ENCODE data around the gene CLDN14.
"Not testable (repeated sequence)": the region's sequence is repeated elsewhere in the genome, so short reads cannot be mapped to it uniquely, and the experiment has no call there.

CLDN14 gene

DNA sequence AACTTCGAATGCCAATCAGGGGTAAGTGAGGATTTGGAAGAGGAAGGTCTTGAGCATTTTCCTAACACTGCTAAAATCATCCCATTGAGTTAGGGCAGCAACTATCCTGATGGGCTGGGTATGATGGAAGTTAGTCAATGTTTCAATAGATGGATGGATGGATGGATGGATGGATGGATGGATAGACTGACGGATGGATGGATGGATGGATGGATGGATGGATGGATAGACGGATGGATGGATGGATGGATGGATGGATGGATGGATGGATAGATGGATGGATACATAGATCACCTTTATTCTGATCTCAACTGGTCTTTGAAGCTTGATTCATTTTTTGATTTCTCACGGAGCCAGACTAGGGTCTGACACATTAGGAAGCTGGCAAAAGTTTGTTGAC is 2.3 kb upstream of the CLDN14 start:
- in situ Hi-C loops (cut with HindIII; ENCODE audit: low sequenced_read_pairs), result no loop called here

DNA sequence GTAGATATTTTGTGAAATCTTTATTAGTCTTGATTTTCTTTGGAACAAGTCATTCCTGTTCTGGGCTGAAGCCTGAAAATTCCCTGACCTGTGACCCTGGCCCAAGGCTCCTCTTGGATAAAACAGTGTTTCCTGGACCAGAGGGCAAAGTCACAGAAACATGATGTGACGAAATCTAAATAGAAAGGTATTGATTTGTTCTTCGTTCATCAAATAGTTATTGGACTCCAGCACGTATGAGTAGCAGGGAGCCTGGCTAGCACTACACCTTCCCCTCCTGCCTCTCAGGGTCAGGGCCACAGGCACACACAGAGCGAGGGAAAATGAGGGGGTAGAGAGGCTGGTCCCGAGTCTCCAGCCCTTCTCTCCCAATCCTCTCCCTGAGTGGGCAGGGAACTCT is 1.7 kb upstream of the CLDN14 start:
- H3K4me3 ChIP-seq (ENCODE audit: low read depth, low read length), result no peak overlapping the region
- in situ Hi-C loops (cut with HindIII; ENCODE audit: low sequenced_read_pairs), result no loop called here
- TF ChIP-seq, protein P1, sequence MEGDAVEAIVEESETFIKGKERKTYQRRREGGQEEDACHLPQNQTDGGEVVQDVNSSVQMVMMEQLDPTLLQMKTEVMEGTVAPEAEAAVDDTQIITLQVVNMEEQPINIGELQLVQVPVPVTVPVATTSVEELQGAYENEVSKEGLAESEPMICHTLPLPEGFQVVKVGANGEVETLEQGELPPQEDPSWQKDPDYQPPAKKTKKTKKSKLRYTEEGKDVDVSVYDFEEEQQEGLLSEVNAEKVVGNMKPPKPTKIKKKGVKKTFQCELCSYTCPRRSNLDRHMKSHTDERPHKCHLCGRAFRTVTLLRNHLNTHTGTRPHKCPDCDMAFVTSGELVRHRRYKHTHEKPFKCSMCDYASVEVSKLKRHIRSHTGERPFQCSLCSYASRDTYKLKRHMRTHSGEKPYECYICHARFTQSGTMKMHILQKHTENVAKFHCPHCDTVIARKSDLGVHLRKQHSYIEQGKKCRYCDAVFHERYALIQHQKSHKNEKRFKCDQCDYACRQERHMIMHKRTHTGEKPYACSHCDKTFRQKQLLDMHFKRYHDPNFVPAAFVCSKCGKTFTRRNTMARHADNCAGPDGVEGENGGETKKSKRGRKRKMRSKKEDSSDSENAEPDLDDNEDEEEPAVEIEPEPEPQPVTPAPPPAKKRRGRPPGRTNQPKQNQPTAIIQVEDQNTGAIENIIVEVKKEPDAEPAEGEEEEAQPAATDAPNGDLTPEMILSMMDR (IDR thresholded peaks at IDR 0.05; ENCODE audit: low read depth, low read length), result no peak
- DNase-seq (ENCODE audit: low read depth, low spot score), result no peak

More for the DNA sequence above, 2.3 kb upstream of the CLDN14 start:
- no peak overlapping the region for H3K4me3 ChIP-seq (ENCODE audit: low read depth, low read length)
- DNase-seq (ENCODE audit: low read depth, low spot score), result no peak
- TF ChIP-seq, protein P1 (IDR thresholded peaks at IDR 0.05; ENCODE audit: low read depth, low read length), result no peak

DNA sequence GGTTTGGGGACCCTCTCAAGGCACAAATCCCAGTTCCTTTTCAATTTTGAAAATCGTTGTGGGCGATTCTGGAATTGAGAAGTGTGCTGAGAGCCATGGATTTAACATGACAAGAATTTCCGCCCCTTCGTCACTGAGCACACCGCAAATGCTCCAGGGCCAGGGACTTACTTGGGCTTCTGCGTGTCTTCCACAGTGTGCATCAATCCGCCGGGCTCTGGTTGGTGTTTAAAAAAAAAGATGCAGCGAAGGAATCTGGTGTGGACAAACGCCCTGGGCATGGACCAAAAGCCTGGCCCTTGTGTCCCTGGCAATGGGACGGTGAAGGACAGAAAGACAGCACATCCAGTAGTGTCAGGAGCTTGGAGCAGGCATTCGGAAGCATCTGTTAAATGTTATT is 696 bp upstream of the CLDN14 start:
- H3K4me3 ChIP-seq (ENCODE audit: low read depth, low read length), result no peak overlapping the region
- TF ChIP-seq, protein P1 (IDR thresholded peaks at IDR 0.05; ENCODE audit: low read depth, low read length), result no peak
- in situ Hi-C loops (cut with HindIII; ENCODE audit: low sequenced_read_pairs), result no loop called here
- no peak for DNase-seq (ENCODE audit: low read depth, low spot score)

DNA sequence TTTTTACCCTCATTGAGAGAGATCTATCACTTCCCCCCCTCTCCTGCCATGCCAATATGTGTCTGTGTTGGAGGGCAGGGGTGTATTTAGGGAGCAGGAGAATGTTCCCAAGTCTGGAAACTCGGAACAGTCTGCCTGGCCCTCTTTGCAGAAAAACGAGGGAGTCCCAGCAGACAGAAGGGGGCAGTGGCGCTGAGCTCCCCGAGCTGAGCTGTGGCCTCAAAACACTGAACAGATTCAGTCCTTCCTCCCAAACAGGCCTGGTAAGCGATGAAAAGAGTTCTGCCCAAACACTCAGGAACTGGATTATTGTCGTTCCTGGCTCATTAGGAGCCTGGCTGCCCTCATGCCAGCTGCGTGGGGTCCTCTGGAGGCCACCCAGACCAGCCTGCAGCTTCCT is 981 bp downstream of the CLDN14 start:
- DNase-seq (ENCODE audit: low read depth, low spot score), result no peak
- H3K4me3 ChIP-seq (ENCODE audit: low read depth, low read length), result no peak overlapping the region
- TF ChIP-seq, protein P1 (IDR thresholded peaks at IDR 0.05; ENCODE audit: low read depth, low read length), result peak; percentile 46
- in situ Hi-C loops (cut with HindIII; ENCODE audit: low sequenced_read_pairs), result no loop called here

DNA sequence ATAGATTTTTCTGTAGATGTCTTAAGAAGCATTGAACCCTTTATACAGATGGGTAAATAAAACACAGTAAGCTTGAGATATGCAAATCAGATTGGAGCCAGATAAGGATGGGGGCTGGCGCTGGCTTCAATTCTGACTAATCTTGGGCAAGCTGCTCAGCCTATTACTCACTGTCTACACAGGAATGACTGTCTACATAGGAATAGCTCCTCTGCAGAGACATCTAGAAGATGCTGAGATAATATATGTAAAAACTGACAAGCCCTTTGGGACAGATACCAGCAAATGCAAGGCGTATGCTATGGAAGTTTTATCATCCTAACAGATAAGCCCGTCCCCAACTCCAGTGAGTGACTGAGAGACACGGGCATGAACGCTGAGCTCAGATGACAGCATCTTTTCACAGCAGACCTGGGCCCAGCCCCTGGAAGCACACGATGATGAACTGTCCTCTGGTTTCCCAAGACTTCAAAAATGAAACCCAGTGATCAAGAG is 1.7 kb downstream of the CLDN14 start:
- in situ Hi-C loops (cut with HindIII; ENCODE audit: low sequenced_read_pairs), result no loop called here
- TF ChIP-seq, protein P1 (IDR thresholded peaks at IDR 0.05; ENCODE audit: low read depth, low read length), result no peak
- no peak overlapping the region for H3K4me3 ChIP-seq (ENCODE audit: low read depth, low read length)
- DNase-seq (ENCODE audit: low read depth, low spot score), result peak; percentile 80

DNA sequence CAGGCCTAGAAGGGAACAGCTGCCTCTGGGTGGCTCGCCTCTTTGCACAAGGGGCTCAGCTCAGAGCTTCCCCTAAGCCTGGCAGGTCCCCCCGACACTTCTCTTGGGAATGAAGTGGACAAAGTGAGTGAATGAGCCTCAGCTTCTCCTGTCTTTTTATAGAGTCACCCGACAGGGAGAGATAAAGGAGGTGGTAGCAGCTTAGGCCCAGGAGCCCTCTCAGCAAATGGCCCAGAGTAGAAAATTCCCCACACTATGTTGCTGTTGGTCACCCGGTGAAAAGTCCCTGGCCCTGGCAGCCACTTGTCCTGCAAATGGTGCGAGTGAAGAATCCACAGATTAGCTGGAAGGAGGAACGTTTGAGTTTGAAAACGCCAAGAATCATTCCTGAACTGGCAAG is 2.4 kb downstream of the CLDN14 start:
- TF ChIP-seq, protein P1 (IDR thresholded peaks at IDR 0.05; ENCODE audit: low read depth, low read length), result no peak
- in situ Hi-C loops (cut with HindIII; ENCODE audit: low sequenced_read_pairs), result no loop called here
- DNase-seq (ENCODE audit: low read depth, low spot score), result no peak
- no peak overlapping the region for H3K4me3 ChIP-seq (ENCODE audit: low read depth, low read length)

DNA sequence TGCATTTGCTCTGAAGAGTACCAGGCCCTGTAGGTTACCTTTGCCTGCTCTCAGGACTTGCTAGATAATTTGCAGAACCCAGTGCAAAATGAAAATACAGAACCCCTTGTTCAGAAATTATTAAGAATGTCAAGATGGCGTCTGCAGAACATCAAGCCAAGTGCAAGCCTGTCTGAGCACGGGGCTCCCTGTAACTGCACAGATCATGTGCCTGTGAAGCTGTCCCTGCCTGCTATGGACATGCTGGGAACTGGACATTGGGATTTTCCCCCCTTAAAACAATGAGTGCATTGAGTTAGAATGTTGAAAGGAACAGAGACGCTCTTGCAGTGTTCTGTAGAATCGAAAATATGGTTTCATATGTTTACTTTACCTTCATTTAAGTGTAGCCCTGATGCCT is 2.9 kb downstream of the CLDN14 start:
- H3K4me3 ChIP-seq (ENCODE audit: low read depth, low read length), result no peak overlapping the region
- in situ Hi-C loops (cut with HindIII; ENCODE audit: low sequenced_read_pairs), result no loop called here
- no peak for DNase-seq (ENCODE audit: low read depth, low spot score)
- TF ChIP-seq, protein P1 (IDR thresholded peaks at IDR 0.05; ENCODE audit: low read depth, low read length), result no peak

DNA sequence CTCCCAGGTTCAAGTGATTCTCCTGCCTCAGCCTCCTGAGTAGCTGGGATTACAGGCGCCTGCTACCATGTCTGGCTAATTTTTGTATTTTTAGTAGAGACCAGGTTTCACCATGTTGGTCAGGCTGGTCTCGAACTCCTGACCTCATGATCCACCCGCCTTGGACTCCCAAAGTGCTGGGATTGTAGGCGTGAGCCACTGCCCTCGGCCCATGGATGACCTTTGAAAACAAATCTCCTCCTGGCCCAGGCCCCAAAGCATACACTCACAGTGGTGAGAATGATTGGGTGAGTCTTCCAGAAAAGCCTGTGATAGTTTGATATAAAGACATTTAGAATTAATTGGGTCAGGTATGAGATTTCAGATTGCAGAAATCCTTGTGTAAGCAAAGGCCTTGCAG is 3.4 kb downstream of the CLDN14 start:
- in situ Hi-C loops (cut with HindIII; ENCODE audit: low sequenced_read_pairs); DNase-seq (ENCODE audit: low read depth, low spot score); H3K4me3 ChIP-seq (ENCODE audit: low read depth, low read length): not testable (repeated sequence)
